GM18870 (cell line): ENCODE data around the gene WARS2.

ENCODE experiments used
- ATAC-seq: cut with Tn5 transposase; IDR thresholded peaks from one replicate; pipeline ENCODE4 v1.9.1; 2021; ENCODE audit warnings: moderate library complexity; ENCODE audit not compliant: unreplicated experiment

Gene WARS2

DNA sequence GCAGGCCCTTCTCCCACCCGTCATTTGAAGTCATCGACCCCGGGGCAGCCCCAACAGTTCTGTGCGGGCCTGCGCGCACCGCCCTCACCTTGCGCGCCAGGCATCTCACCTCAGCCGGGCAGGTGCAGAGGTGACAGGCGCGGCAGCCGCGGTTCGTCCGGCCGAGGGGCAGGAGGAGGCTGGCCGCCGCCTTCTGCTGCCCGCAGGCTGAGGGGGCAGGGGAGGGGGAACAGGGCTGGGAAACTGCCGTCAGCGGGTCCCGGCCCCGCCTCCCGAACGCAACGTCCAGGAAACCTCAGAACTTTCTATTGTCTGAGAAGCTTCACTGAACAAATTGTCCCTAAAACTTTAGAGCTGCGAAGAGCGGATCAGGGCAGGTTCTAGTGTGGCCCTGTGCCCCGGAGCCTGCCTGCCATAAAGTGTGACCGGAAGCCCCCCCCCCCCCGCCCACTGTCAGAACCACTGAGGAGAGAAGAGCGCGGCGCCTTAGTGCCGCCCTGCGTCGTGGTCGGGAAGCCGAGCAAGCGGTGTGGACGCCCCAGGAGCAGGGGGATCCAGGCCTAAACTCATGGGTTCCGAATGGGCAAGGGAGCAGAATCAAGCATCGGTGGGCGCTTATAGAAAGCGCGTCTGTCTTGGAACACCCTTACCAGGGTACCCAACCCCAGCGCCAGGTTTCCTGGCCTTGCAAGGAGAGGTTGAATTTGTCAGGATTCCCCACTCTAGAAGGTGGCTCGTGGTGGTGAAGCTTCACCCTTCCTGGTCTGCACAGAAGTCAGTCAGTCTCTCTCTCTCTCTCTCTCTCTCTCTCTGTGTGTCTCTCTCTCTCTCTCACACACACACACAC, 139.0 kb downstream of the WARS2 start:
- no peak for ATAC-seq

DNA sequence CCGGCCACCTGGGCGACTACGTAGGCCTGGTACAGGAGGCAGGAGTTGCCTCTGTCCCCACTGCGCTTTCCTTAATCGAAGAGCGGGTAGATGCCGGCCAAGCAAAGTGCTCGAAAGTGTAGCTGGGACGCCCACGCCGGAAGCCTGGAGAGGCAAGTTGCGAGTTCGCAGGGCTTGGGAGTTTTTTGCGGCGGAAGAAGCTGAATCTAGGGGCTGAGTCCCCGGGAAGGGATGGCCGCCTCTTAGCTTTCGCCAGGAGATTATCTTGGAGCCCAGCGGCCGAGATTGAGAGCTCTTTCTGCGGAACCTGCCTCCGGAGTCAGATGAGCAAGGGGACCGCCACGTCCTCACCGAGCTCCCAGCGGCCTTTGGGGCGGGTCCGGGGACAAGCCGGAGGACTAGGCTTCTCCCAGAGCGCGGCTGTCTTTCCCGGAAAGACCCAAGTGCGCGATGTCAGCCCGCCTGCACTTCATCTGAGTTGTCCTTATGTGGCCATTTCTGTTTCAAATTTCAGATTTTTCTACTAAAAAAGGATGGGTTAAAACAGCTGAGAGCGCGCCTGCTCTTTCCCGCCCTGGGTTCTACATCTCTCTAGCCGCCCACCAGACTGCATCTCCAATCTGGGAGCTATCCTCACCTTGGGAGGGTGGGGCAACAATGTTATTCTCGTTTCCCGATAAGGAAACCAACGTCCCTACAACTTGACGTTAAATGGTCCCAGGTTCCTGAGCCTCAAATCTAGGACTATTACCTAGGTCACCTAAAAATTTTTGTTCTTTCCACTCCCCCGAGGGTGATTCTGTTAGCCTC, 139.9 kb downstream of the WARS2 start:
- no peak for ATAC-seq

GRCh38 chr1:118999348-119000071, 140.9 kb downstream of the WARS2 start:
- no peak for ATAC-seq

- ATAC-seq = no peak
Observed at GRCh38 chr1:118998171-118998570, 142.3 kb downstream of the WARS2 start.

DNA sequence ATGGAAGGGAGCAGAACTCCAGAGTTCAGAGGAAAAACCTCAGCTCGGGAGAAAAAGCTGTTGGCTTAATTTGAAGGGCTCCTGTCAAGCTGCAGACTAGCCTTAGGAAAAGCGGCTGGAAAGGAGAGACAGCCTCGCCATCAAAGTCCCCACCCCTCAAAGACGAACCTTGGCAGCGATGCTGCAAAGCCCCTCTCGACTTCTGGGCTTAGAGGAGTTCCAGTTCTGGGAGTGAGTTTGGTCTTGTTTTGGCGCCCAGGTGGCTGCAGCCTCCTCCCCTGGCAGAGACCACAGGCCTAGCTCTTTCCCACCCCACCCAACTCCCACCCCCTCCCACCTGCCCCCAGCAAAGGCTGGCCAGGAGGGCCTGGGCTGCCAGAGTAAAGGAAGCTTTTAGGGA, 143.2 kb downstream of the WARS2 start:
- no peak for ATAC-seq

- no peak for ATAC-seq
Observed at GRCh38 chr1:118995312-118996016, 145.0 kb downstream of the WARS2 start.

DNA sequence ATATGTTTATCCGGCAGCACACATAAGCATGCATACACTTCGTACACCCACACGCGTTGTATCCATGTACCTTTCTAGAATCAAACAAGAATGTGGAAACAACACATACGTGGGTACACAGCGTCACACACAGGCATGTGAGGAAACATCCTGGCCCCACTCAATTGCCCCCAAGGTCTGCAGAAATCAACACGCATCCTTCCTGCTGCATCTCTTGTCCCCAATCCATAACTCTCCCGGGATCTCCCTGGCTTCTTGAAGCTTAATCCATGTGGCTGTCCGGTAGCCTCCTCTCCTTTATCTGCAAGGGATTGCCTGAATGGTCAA, 146.8 kb downstream of the WARS2 start:
- ATAC-seq = no peak

- no peak for ATAC-seq
Observed at GRCh38 chr1:118992868-118993699, 147.4 kb downstream of the WARS2 start.

DNA sequence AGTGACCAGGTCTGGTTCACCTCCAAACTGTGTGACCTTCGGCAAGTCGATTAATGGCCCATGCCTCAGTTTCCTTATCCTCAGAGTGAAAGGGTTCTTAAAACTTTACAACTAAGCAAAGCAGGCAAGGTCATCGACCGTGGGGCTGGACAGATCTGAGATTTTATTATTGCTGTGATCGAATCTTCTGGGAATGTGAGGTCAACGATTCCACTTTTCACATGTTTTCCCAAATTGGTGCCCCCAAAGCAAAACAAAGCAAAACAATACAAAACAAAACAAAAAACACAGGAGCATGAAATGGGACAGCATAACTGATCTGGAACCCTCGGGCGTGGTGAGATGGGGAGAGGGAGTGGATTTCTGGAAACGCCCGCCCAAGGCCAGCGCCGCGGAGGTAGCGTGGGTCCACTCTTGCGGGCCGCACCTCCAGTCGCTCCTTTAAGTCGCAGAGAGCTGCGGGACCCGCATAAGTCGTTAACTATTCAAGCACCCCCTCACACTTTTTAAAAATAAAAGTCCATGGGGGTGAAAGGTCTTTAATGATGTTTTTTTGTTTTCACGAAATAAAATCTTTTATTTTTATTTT, 148.1 kb downstream of the WARS2 start:
- ATAC-seq = no peak

GRCh38 chr1:118991448-118991847, 149.0 kb downstream of the WARS2 start:
- ATAC-seq = no peak

DNA sequence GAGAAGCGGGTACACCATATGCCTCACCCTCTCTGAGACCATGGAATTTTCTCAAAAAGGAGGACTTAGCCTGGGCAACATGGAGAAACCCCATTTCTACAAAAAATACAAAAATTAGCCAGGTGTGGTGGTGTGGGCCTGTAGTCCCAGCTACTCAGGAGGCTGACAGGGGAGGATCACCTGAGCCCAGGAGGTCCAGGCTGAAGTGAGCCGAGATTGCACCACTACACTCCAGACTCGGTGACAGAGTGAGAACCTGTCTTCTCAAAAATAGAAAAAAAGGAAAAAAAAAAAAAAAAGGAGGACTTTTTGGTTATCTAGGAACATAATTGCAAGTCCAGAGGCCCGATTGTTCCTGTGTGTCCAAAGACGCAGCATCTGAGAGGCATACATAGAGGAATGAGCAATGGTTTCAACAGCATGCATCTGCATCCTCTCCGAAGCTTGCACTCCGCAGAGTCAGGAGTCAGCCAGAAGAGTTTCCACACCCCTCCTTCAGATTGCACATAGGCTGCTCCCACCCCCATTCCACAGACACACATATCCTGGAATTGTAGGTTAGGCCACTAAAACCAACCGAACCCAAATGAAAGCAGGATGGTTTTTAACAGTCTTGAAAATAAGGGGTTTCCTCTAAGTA, 149.8 kb downstream of the WARS2 start:
- ATAC-seq = no peak

- no peak for ATAC-seq
Observed at GRCh38 chr1:118989878-118990378, 150.5 kb downstream of the WARS2 start.

GRCh38 chr1:118989006-118989815, 151.2 kb downstream of the WARS2 start:
- no peak for ATAC-seq

GRCh38 chr1:118988186-118989005, 152.1 kb downstream of the WARS2 start, which contains the start of gene TBX15:
Gene TBX15, minus strand, starts transcription at chr1:118988343. Its CDS starts 548 bp downstream, at chr1:118987795.
- no peak for ATAC-seq

DNA sequence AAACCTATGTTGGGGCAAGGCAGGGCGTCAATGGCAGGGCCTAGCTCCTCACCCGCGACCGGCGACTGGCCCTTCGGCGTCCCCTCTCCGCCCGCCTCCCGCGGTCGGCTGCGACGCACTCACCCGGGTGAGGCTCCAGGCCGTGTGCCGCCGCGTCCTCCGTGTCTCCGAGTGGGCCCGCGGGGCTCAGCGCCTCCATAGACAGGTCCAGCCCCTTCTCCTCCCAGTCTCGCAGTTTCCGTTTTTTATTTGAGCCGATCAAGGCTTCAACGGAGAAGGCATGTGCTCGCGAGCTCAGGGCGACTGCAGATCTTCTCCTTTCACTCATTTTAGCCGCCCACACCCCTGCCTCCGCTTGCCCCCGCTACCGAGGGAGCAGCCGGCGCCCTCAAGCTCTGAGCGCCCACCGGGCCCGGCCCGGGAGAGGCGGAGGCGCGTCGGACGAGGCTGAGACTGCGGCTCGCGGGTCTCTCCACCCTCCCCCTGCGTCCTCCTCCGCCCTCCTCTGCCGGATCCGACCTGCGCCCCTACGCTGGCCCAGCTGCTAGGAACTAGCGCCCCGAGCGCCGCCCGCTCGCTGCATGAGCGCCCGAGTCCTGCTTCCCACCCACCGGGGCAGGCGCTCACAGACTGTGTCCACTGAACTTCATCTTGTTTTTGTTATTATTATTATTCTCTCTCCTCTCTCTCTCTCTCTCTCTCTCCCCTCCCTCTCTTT, 152.8 kb downstream of the WARS2 start:
- ATAC-seq = no peak
